ENCODE data around the gene AGMO. TPM values are rescaled to one million over a fixed set of nuclear protein-coding genes. Genes with fewer than 3 reads are reported as not detected.
A peak's percentile ranks its signal among the peaks of the same experiment; 100 is the strongest.

AGMO gene
- total RNA-seq, 1 donor from 2014 or later: 0.60 TPM

- no peak overlapping the region for H3K4me3 Mint-ChIP-seq (ENCODE audit: unreplicated experiment)
- no peak for TF ChIP-seq CTCF (IDR thresholded peaks at IDR 0.05)
- H3K4me1 Mint-ChIP-seq (ENCODE audit: low read depth): no peaks in the 10 kb centered on the region
- no peak overlapping the region for H3K27ac Mint-ChIP-seq (ENCODE audit: unreplicated experiment)
- peaks cover 6% of the 10 kb centered on the region for H3K9me3 Mint-ChIP-seq (ENCODE audit: low read depth)
- DNase-seq (ENCODE audit: low spot score): no peak
- no peaks in the 10 kb centered on the region for H3K36me3 Mint-ChIP-seq (ENCODE audit: low read depth)
- H3K27me3 Mint-ChIP-seq (ENCODE audit: low read depth): no peaks in the 10 kb centered on the region
Measured at GRCh38 chr7:15594461-15594860, 32.6 kb upstream of the AGMO start.

- TF ChIP-seq CTCF (IDR thresholded peaks at IDR 0.05): no peak
Measured at GRCh38 chr7:15593382-15593781, 31.6 kb upstream of the AGMO start.

GRCh38 chr7:15586266-15586665 lies 24.5 kb upstream of the AGMO start:
- Mint-ChIP-seq H3K4me1 (ENCODE audit: low read depth) (peaks cover 7% of the 10 kb centered on the region), H3K27me3 (ENCODE audit: low read depth) (no peaks in the 10 kb centered on the region), H3K9me3 (ENCODE audit: low read depth) (peaks cover 10% of the 10 kb centered on the region), H3K27ac (ENCODE audit: unreplicated experiment) (no peak overlapping the region), H3K36me3 (ENCODE audit: low read depth) (no peaks in the 10 kb centered on the region), H3K4me3 (ENCODE audit: unreplicated experiment) (no peak overlapping the region)
- DNase-seq (ENCODE audit: low spot score): no peak
- TF ChIP-seq CTCF (IDR thresholded peaks at IDR 0.05): no peak

More at GRCh38 chr7:15593382-15593781, 31.6 kb upstream of the AGMO start:
- Mint-ChIP-seq H3K4me1 (ENCODE audit: low read depth) (no peaks in the 10 kb centered on the region), H3K36me3 (ENCODE audit: low read depth) (no peaks in the 10 kb centered on the region), H3K4me3 (ENCODE audit: unreplicated experiment) (no peak overlapping the region), H3K27me3 (ENCODE audit: low read depth) (no peaks in the 10 kb centered on the region), H3K27ac (ENCODE audit: unreplicated experiment) (no peak overlapping the region), H3K9me3 (ENCODE audit: low read depth) (peaks cover 6% of the 10 kb centered on the region)
- no peak for DNase-seq (ENCODE audit: low spot score)

- DNase-seq (ENCODE audit: low spot score): no peak
- TF ChIP-seq CTCF (IDR thresholded peaks at IDR 0.05): no peak
- no peaks in the 10 kb centered on the region for H3K27me3 Mint-ChIP-seq (ENCODE audit: low read depth)
- H3K36me3 Mint-ChIP-seq (ENCODE audit: low read depth): no peaks in the 10 kb centered on the region
- peaks cover 7% of the 10 kb centered on the region for H3K4me1 Mint-ChIP-seq (ENCODE audit: low read depth)
- H3K27ac Mint-ChIP-seq (ENCODE audit: unreplicated experiment): no peak overlapping the region
- H3K4me3 Mint-ChIP-seq (ENCODE audit: unreplicated experiment): no peak overlapping the region
- H3K9me3 Mint-ChIP-seq (ENCODE audit: low read depth): peaks cover 10% of the 10 kb centered on the region
Measured at GRCh38 chr7:15584575-15584974, 22.8 kb upstream of the AGMO start.

- DNase-seq (ENCODE audit: low spot score): no peak
- H3K27me3 Mint-ChIP-seq (ENCODE audit: low read depth): no peaks in the 10 kb centered on the region
- TF ChIP-seq CTCF (IDR thresholded peaks at IDR 0.05): no peak
- peaks cover 10% of the 10 kb centered on the region for H3K9me3 Mint-ChIP-seq (ENCODE audit: low read depth)
- peaks cover 13% of the 10 kb centered on the region for H3K4me1 Mint-ChIP-seq (ENCODE audit: low read depth)
- H3K36me3 Mint-ChIP-seq (ENCODE audit: low read depth): no peaks in the 10 kb centered on the region
- H3K27ac Mint-ChIP-seq (ENCODE audit: unreplicated experiment): peak overlapping the region; percentile 2
- H3K4me3 Mint-ChIP-seq (ENCODE audit: unreplicated experiment): no peak overlapping the region
Measured at GRCh38 chr7:15582773-15583172, 21.0 kb upstream of the AGMO start.

Measured in chondrocyte (in vitro differentiated cells).